PC-9 (cell line): Measurements from ENCODE around the gene R3HDM2. TPM values are rescaled to one million over a fixed set of nuclear protein-coding genes. Genes with fewer than 3 reads are reported as not detected.

ENCODE experiments used
- BruUV-seq: library from RNA; stranded (reverse); fragments of 400-500 nt; replicated peaks from 2 replicates; lab custom pipeline; 2021; lab: Mats Ljungman, UMichigan
- CTCF ChIA-PET: fragments of 300-600 bp; sonication (Branson Sonifier 250); formaldehyde crosslinking; loops from one replicate; lab custom pipeline; 2022; ENCODE audit warnings: antibody characterized with exemption; lab: Charles Lee
- POLR2A ChIA-PET: fragments of 300-600 bp; sonication (Branson Sonifier 250); formaldehyde crosslinking; loops from one replicate; lab custom pipeline; 2022; ENCODE audit warnings: antibody characterized with exemption; ENCODE audit not compliant: unreplicated experiment; lab: Charles Lee
- DNase-seq, 2 experiments: peaks; one replicate each; pipeline versions ENCODE4 v3.0.0 to v3.0.0-alpha.2; 2015 to 2022; ENCODE audit warnings: mixed read lengths in 1 of 2
- H2AFZ ChIP-seq: fragments of 200-600 bp; sonication (generic); 2 replicates; pipeline ENCODE4 v1.8.1; 2017; ENCODE audit warnings: antibody characterized with exemption
- H3F3A ChIP-seq: fragments of 200-600 bp; sonication (generic); 2 replicates; pipeline ENCODE4 v1.8.1; 2017; ENCODE audit warnings: antibody characterized with exemption, mild to moderate bottlenecking, low read depth; ENCODE audit not compliant: insufficient read depth
- H3K27ac ChIP-seq: fragments of 200-600 bp; sonication (generic); 2 replicates; pipeline ENCODE4 v1.6.1; 2016; ENCODE audit warnings: mixed run types
- H3K27me3 ChIP-seq: fragments of 200-600 bp; sonication (generic); 2 replicates; pipeline ENCODE4 v1.6.1; 2016; ENCODE audit warnings: low read depth, mixed run types; ENCODE audit not compliant: insufficient read depth
- H3K36me3 ChIP-seq: fragments of 200-600 bp; sonication (generic); 2 replicates; pipeline ENCODE4 v1.6.1; 2016; ENCODE audit warnings: low read depth, mixed run types
- H3K4me1 ChIP-seq: fragments of 200-600 bp; sonication (generic); replicated peaks from 2 replicates; pipeline ENCODE4 v1.6.1; 2016; ENCODE audit warnings: mixed run types; ENCODE audit not compliant: insufficient read depth
- H3K4me2 ChIP-seq: fragments of 200-600 bp; sonication (generic); 2 replicates; pipeline ENCODE4 v1.6.1; 2017; ENCODE audit warnings: mixed run types
- H3K4me3 ChIP-seq: fragments of 200-600 bp; sonication (generic); 2 replicates; pipeline ENCODE4 v1.6.1; 2016; ENCODE audit warnings: mixed run types
- H3K79me2 ChIP-seq: fragments of 200-600 bp; sonication (generic); 2 replicates; pipeline ENCODE4 v1.6.1; 2017; ENCODE audit warnings: low read depth, mixed run types
- H3K9me2 ChIP-seq: fragments of 200-600 bp; sonication (generic); 2 replicates; pipeline ENCODE4 v1.8.1; 2017; ENCODE audit warnings: mild to moderate bottlenecking; ENCODE audit not compliant: insufficient read depth
- H3K9me3 ChIP-seq: fragments of 200-600 bp; sonication (generic); 2 replicates; pipeline ENCODE4 v1.8.1; 2016; ENCODE audit warnings: low read depth; ENCODE audit not compliant: insufficient read depth
- H4K20me1 ChIP-seq: fragments of 200-600 bp; sonication (generic); 2 replicates; pipeline ENCODE4 v1.8.1; 2017; ENCODE audit not compliant: insufficient read depth
- CTCF ChIP-seq: fragments of 200-600 bp; sonication (generic); conservative IDR thresholded peaks from 2 replicates; pipeline ENCODE4 v1.6.1; 2017; ENCODE audit warnings: mixed run types, antibody characterized with exemption, mild to moderate bottlenecking, moderate library complexity
- EZH2 ChIP-seq: fragments of 200-600 bp; sonication (generic); IDR thresholded peaks from 2 replicates; pipeline ENCODE4 v1.8.0; 2017; ENCODE audit warnings: antibody characterized with exemption, low read depth
- intact Hi-C: fragments of 100-400 bp; cut with micrococcal nuclease; formaldehyde crosslinking; loops from one replicate; pipeline ENCODE4 v1.10.0; 2022; ENCODE audit not compliant: unreplicated experiment
- total RNA-seq: library from RNA; stranded (reverse); gene quantifications from 2 replicates; pipeline ENCODE4 v1.2.3, GENCODE V29; 2021

R3HDM2 gene
- total RNA-seq, 1 experiment from 2014 or later, result 65.1 TPM

DNA sequence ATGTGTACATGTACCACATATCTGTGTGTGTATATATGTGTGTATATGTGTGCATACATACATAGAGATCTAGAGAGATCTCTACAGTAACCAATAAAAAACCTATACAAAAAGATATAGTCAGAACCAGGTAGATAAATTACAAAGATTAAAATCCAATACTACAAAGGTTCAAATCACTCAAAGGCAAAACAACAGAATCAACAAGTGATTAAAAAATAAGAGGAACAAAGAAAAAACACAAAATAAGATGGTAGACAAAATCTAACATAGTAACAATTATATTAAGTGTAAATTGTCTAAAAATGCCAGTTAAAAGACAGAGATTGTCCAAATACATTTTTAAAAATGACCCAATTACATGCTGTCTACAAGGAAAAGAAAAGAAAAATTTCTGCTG lies 83.6 kb downstream of the R3HDM2 start:
- H3K27me3 ChIP-seq, result no peaks in the 10 kb centered on the region
- H4K20me1 ChIP-seq, result no peaks in the 10 kb centered on the region
- no peaks in the 10 kb centered on the region for H3K9me3 ChIP-seq
- no peak for TF ChIP-seq CTCF
- no peaks in the 10 kb centered on the region for H3F3A ChIP-seq
- BruUV-seq, result no TSS peak
- no peak overlapping the region for H3K27ac ChIP-seq
- ChIA-PET CTCF (no interaction called here), POLR2A (no interaction called here)
- no peak for DNase-seq
- no peak overlapping the region for H3K4me3 ChIP-seq
- H3K79me2 ChIP-seq, result no peaks in the 10 kb centered on the region
- intact Hi-C loops, result no loop called here
- H3K36me3 ChIP-seq, result no peaks in the 10 kb centered on the region
- H3K4me1 ChIP-seq, result no peaks in the 10 kb centered on the region
- H3K9me2 ChIP-seq, result no peaks in the 10 kb centered on the region
- H2AFZ ChIP-seq, result no peak overlapping the region
- no peak overlapping the region for H3K4me2 ChIP-seq

DNA sequence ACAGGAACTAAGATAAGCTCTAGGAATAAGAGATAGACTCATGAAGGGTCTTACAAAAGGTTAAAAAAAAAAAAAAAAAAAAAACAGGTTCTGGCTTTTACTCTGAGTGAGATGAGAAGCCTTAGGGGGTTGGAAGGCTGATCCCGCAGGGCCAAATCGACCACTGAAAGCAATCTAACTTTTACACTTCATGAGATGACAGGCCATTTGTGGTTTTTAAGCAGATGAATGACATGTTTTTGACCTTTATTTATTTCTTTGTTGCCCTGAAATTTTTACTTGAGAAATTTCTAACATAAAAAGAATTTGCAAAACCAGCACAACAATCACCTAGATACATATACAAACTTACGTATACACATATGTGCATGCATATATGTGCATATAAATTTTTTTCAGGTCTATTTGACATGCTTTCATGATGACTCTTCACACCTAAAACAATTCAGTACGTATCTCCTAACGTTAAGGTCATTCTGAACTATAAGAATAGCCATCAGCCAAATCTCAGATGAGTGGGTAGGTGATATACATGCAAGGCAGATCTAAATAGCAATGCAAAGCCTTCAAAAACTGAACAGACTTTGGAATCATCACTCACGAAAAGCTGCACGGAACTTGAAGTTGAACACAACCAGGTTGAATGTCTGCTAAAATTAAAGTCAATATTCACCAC lies 87.0 kb downstream of the R3HDM2 start:
- Histone ChIP-seq H3K27ac (no peak overlapping the region), H3K36me3 (no peaks in the 10 kb centered on the region), H3K9me3 (no peaks in the 10 kb centered on the region), H3F3A (no peaks in the 10 kb centered on the region), H3K79me2 (no peaks in the 10 kb centered on the region), H3K9me2 (no peaks in the 10 kb centered on the region), H3K4me2 (no peak overlapping the region), H3K4me3 (no peak overlapping the region), H3K4me1 (no peaks in the 10 kb centered on the region), H3K27me3 (no peaks in the 10 kb centered on the region), H2AFZ (no peak overlapping the region), H4K20me1 (0 out of 2 replicates have a peak, but pooled peaks cover 7% of the 10 kb centered on the region)
- ChIA-PET CTCF (no interaction called here), POLR2A (no interaction called here)
- no TSS peak for BruUV-seq
- TF ChIP-seq EZH2 (no peak), CTCF (no peak)
- intact Hi-C loops, result no loop called here
- DNase-seq, result no peak

- no TSS peak for BruUV-seq
- no peaks in the 10 kb centered on the region for H3K9me2 ChIP-seq
- ChIA-PET POLR2A (no interaction called here), CTCF (no interaction called here)
- no peaks in the 10 kb centered on the region for H3K27me3 ChIP-seq
- H3K79me2 ChIP-seq, result no peaks in the 10 kb centered on the region
- no peak overlapping the region for H2AFZ ChIP-seq
- DNase-seq, result no peak
- intact Hi-C loops, result no loop called here
- 0 out of 2 replicates have a peak, but pooled peaks cover 7% of the 10 kb centered on the region for H4K20me1 ChIP-seq
- no peaks in the 10 kb centered on the region for H3K4me1 ChIP-seq
- H3K9me3 ChIP-seq, result no peaks in the 10 kb centered on the region
- H3K4me3 ChIP-seq, result no peak overlapping the region
- no peaks in the 10 kb centered on the region for H3K36me3 ChIP-seq
- no peaks in the 10 kb centered on the region for H3F3A ChIP-seq
- no peak overlapping the region for H3K4me2 ChIP-seq
- TF ChIP-seq CTCF (no peak), EZH2 (no peak)
- no peak overlapping the region for H3K27ac ChIP-seq
Measured at GRCh38 chr12:57342207-57342691, 88.6 kb downstream of the R3HDM2 start.
